Measurements from ENCODE around the gene HS1BP3. TPM values are rescaled to one million over a fixed set of nuclear protein-coding genes. Genes with fewer than 3 reads are reported as not detected.

HS1BP3 gene
- total and polyA plus RNA-seq, 2 of the 13 experiments (the other 11 are each of a cell fraction or from before 2014, with no cell fraction given): 15.2 to 22.0 TPM

- TF ChIP-seq PRDM10 (CRISPR knock-in tag; IDR thresholded peaks at IDR 0.05; ENCODE audit: low read depth) (no peak), HMGA1 (CRISPR knock-in tag; conservative IDR thresholded peaks at IDR 0.05) (no peak), ZNF121 (CRISPR knock-in tag; IDR thresholded peaks at IDR 0.05) (no peak), ZSCAN29 (CRISPR knock-in tag; conservative IDR thresholded peaks at IDR 0.05) (no peak), ZNF598 (CRISPR knock-in tag; IDR thresholded peaks at IDR 0.05; ENCODE audit: borderline replicate concordance) (0 out of 2 replicates have a peak, but pooled peaks have one; percentile 67), ZNF839 (CRISPR knock-in tag; IDR thresholded peaks at IDR 0.05; ENCODE audit: borderline replicate concordance) (no peak), KDM5B (CRISPR knock-in tag; IDR thresholded peaks at IDR 0.05; ENCODE audit: borderline replicate concordance) (no peak), DMTF1 (CRISPR knock-in tag; IDR thresholded peaks at IDR 0.05) (no peak), ZNF614 (CRISPR knock-in tag; IDR thresholded peaks at IDR 0.05; ENCODE audit: borderline replicate concordance) (no peak), ZNF441 (CRISPR knock-in tag; IDR thresholded peaks at IDR 0.05; ENCODE audit: borderline replicate concordance) (no peak), CREBL2 (CRISPR knock-in tag; IDR thresholded peaks at IDR 0.05; ENCODE audit: borderline replicate concordance) (peak; percentile 50; the same call in 1 of the 2 replicates), GATA4 (IDR thresholded peaks at IDR 0.05; ENCODE audit: borderline replicate concordance, low read depth) (no peak), ZBTB3 (CRISPR knock-in tag; IDR thresholded peaks at IDR 0.05; ENCODE audit: borderline replicate concordance, low read depth) (no peak), SUZ12 (IDR thresholded peaks at IDR 0.05; ENCODE audit: low read depth, low read length) (no peak), SMYD3 (CRISPR knock-in tag; IDR thresholded peaks at IDR 0.05) (no peak), SIX1 (CRISPR knock-in tag; IDR thresholded peaks at IDR 0.05; ENCODE audit: borderline replicate concordance) (no peak), ZNF792 (CRISPR knock-in tag; IDR thresholded peaks at IDR 0.05) (no peak), ZBTB14 (CRISPR knock-in tag; IDR thresholded peaks at IDR 0.05) (no peak), ZNF605 (CRISPR knock-in tag; IDR thresholded peaks at IDR 0.05) (0 out of 2 replicates have a peak, but pooled peaks have one; percentile 10)
These were observed 9.5 kb downstream of the HS1BP3 start (continued) for GRCh38 chr2:20641123-20641985.

All from HepG2 (cell line).